ENCODE results near the gene ABR.

The ABR gene

GRCh38 chr17:962166-962565, 217.6 kb downstream of the ABR start:
- H3K4me1 Mint-ChIP-seq: no peaks in the 10 kb centered on the region
- no peak for ATAC-seq
- H3K27me3 Mint-ChIP-seq: peaks cover 57% of the 10 kb centered on the region
- no peak overlapping the region for H3K4me3 Mint-ChIP-seq
- H3K27ac Mint-ChIP-seq: no peak overlapping the region
- no peaks in the 10 kb centered on the region for H3K9me3 Mint-ChIP-seq
- H3K36me3 Mint-ChIP-seq: no peaks in the 10 kb centered on the region

- H3K4me1 Mint-ChIP-seq: no peaks in the 10 kb centered on the region
- no peak for ATAC-seq
- no peaks in the 10 kb centered on the region for H3K36me3 Mint-ChIP-seq
- H3K9me3 Mint-ChIP-seq: no peaks in the 10 kb centered on the region
- no peak overlapping the region for H3K27ac Mint-ChIP-seq
- peaks cover 50% of the 10 kb centered on the region for H3K27me3 Mint-ChIP-seq
- no peak overlapping the region for H3K4me3 Mint-ChIP-seq
Measured at GRCh38 chr17:958712-959451, 220.9 kb downstream of the ABR start.

GRCh38 chr17:957856-958421, 221.8 kb downstream of the ABR start:
- Mint-ChIP-seq H3K36me3 (no peaks in the 10 kb centered on the region), H3K9me3 (no peaks in the 10 kb centered on the region)

GRCh38 chr17:956905-957304, 222.9 kb downstream of the ABR start:
- no peaks in the 10 kb centered on the region for H3K36me3 Mint-ChIP-seq
- no peak overlapping the region for H3K27ac Mint-ChIP-seq
- ATAC-seq: no peak
- H3K27me3 Mint-ChIP-seq: peaks cover 43% of the 10 kb centered on the region
- H3K4me1 Mint-ChIP-seq: no peaks in the 10 kb centered on the region
- H3K9me3 Mint-ChIP-seq: no peaks in the 10 kb centered on the region
- no peak overlapping the region for H3K4me3 Mint-ChIP-seq

More at GRCh38 chr17:957856-958421, 221.8 kb downstream of the ABR start:
- Mint-ChIP-seq H3K27me3 (peaks cover 49% of the 10 kb centered on the region), H3K4me3 (no peak overlapping the region), H3K27ac (no peak overlapping the region), H3K4me1 (no peaks in the 10 kb centered on the region)
- no peak for ATAC-seq

- H3K9me3 Mint-ChIP-seq: no peaks in the 10 kb centered on the region
- H3K27ac Mint-ChIP-seq: no peak overlapping the region
- peaks cover 50% of the 10 kb centered on the region for H3K27me3 Mint-ChIP-seq
- no peaks in the 10 kb centered on the region for H3K4me1 Mint-ChIP-seq
- no peak overlapping the region for H3K4me3 Mint-ChIP-seq
- H3K36me3 Mint-ChIP-seq: no peaks in the 10 kb centered on the region
- peak; percentile 20 for ATAC-seq
Measured at GRCh38 chr17:954431-955164, 225.2 kb downstream of the ABR start.

GRCh38 chr17:953767-954166, 226.0 kb downstream of the ABR start:
- Mint-ChIP-seq H3K36me3 (no peaks in the 10 kb centered on the region), H3K27ac (no peak overlapping the region), H3K9me3 (no peaks in the 10 kb centered on the region), H3K4me3 (no peak overlapping the region), H3K4me1 (no peaks in the 10 kb centered on the region), H3K27me3 (peaks cover 42% of the 10 kb centered on the region)
- no peak for ATAC-seq

Measured in stimulated activated memory B cell treated with anti-CD40 and anti-IgM and Interleukin-4, amounts not matched to agents 10 μg/mL and 1 μg/mL and 100 μg/mL, for 72 hours (primary cell).